ENCODE results near the gene CCNI2.

DNA sequence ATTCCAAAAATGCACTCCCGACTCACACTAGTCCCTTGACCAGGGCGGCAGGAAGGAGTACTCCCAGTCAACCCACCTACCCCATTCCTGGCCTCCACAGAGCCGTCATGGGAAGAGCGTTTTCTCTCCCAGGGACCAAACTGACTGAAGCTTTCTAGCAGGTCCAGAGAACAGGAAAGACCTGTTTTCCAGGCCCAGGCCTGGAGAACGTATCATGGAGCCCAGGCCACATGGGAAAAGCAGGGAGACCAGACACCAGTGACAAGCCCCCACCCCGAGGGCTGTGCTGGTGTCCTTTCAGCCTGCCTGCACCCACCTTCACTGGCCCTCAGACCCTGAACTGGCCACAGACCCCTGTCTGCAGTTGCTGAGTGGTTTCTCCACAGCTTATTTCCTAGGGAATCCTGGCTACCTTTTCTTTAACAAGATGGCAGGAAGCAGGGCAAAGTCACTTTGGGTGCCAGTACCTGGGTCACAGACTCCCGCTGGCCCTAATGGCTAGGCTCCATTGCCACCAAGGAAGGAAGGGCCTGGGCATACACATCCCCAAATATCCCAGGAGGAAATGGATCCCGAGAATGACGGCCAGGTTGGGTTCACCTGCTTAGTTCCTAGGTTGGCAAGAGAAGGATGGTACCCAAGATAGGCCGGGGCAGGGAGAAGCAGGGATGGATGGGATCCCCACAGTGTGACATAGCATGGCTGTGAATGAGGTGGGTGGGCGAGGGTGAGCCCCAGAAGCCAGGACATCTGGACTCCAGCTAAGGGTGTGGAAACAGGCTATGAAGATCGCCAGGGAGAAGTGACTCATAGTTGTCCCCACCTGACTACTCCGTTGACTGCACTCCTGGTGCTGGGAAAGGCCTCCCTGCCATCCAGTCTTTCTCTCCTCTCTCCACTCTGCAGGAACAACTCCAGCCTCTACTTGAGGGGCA is 12.2 kb downstream of the CCNI2 start:
- TF ChIP-seq, protein P1, sequence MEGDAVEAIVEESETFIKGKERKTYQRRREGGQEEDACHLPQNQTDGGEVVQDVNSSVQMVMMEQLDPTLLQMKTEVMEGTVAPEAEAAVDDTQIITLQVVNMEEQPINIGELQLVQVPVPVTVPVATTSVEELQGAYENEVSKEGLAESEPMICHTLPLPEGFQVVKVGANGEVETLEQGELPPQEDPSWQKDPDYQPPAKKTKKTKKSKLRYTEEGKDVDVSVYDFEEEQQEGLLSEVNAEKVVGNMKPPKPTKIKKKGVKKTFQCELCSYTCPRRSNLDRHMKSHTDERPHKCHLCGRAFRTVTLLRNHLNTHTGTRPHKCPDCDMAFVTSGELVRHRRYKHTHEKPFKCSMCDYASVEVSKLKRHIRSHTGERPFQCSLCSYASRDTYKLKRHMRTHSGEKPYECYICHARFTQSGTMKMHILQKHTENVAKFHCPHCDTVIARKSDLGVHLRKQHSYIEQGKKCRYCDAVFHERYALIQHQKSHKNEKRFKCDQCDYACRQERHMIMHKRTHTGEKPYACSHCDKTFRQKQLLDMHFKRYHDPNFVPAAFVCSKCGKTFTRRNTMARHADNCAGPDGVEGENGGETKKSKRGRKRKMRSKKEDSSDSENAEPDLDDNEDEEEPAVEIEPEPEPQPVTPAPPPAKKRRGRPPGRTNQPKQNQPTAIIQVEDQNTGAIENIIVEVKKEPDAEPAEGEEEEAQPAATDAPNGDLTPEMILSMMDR (conservative IDR thresholded peaks at IDR 0.05; ENCODE audit: low read length): no peak
- no peak for TF ChIP-seq EZH2phosphoT487 (IDR thresholded peaks at IDR 0.05; ENCODE audit: borderline replicate concordance)
